ENCODE data around the gene TMEM107. TPM values are rescaled to one million over a fixed set of nuclear protein-coding genes. Genes with fewer than 3 reads are reported as not detected.
A peak's percentile ranks its signal among the peaks of the same experiment; 100 is the strongest.

TMEM107 gene
- total RNA-seq, 4 donors from 2014 or later: 12.7 to 21.7 (median 15.5) TPM

DNA sequence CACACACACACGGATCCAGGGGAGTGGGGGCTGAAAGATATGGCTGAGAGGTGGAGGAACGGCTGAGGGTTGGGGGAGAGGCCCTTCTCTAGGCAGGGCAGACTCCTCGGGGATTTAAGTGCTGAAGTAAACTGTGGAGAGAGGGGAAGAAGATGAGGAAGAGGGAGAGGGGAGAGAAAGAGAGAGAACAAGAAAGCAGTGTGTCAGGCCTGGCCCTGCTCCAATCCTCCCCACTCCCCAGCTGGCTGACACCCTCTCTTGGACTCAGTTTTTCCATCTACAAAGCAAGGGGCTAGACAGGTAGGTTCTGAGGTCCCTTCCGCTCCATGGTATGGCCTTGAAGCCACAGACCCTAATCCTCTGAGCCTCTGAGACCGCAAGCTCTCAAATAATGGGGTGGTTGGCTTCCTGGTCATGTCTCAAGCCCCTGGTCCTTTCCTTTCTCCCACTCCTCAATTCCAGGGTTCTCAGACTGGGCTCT, 15.4 kb downstream of the TMEM107 start:
- peaks cover 0 to 27% (median 7%) of the 10 kb centered on the region in 3 donors for H3K36me3 ChIP-seq
- H3K4me3 ChIP-seq: peak overlapping the region in 2 of 4 donors; percentile 4 to 5
- 52 to 60% methylated on average over 5 of the region's 5 CpGs for WGBS, 2 donors
- no peaks in the 10 kb centered on the region for H3K27me3 ChIP-seq
- peaks cover 36 to 79% (median 51%) of the 10 kb centered on the region in 3 donors for H3K4me1 ChIP-seq
- TF ChIP-seq POLR2A (IDR thresholded peaks at IDR 0.05): no peak
- TF ChIP-seq, protein P1, sequence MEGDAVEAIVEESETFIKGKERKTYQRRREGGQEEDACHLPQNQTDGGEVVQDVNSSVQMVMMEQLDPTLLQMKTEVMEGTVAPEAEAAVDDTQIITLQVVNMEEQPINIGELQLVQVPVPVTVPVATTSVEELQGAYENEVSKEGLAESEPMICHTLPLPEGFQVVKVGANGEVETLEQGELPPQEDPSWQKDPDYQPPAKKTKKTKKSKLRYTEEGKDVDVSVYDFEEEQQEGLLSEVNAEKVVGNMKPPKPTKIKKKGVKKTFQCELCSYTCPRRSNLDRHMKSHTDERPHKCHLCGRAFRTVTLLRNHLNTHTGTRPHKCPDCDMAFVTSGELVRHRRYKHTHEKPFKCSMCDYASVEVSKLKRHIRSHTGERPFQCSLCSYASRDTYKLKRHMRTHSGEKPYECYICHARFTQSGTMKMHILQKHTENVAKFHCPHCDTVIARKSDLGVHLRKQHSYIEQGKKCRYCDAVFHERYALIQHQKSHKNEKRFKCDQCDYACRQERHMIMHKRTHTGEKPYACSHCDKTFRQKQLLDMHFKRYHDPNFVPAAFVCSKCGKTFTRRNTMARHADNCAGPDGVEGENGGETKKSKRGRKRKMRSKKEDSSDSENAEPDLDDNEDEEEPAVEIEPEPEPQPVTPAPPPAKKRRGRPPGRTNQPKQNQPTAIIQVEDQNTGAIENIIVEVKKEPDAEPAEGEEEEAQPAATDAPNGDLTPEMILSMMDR (IDR thresholded peaks at IDR 0.05): no peak
- peak overlapping the region; percentile 32 to 100 (median 99) for H3K27ac ChIP-seq
- intact Hi-C loops (cut with DNase I): no loop called here
- DNase-seq: no peak
- H3K9me3 ChIP-seq: no peaks in the 10 kb centered on the region

DNA sequence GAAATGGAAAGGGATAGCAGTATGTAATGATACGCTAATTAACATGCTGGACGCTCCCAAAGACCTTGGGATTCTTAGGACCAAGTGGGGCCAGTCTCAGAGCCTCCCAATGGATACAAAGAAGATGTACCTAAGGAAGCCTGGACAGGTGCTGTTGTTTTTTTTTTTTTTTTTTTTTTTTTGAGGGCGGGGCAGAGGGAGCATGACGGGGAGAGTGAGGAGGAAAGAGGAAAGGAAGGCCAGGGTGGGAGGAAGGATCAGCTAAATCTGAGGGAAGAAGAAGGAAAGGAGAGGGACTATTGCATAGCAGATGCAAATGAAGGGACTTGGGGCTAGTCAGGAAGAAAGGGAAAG, 16.0 kb downstream of the TMEM107 start:
- WGBS, 2 donors: 57 to 69% methylated on average over 3 to 4 of the region's 4 CpGs
- Histone ChIP-seq H3K4me3 (no peak overlapping the region), H3K4me1 (peaks cover 36 to 77% (median 51%) of the 10 kb centered on the region in 3 donors), H3K27me3 (no peaks in the 10 kb centered on the region), H3K9me3 (no peaks in the 10 kb centered on the region), H3K27ac (peak overlapping the region in 3 of 4 donors; percentile 98 to 100 (median 100)), H3K36me3 (peaks cover 0 to 27% (median 7%) of the 10 kb centered on the region in 3 donors)
- TF ChIP-seq, protein P1 (IDR thresholded peaks at IDR 0.05): no peak
- TF ChIP-seq POLR2A (IDR thresholded peaks at IDR 0.05): no peak
- intact Hi-C loops (cut with DNase I): no loop called here
- DNase-seq: no peak

DNA sequence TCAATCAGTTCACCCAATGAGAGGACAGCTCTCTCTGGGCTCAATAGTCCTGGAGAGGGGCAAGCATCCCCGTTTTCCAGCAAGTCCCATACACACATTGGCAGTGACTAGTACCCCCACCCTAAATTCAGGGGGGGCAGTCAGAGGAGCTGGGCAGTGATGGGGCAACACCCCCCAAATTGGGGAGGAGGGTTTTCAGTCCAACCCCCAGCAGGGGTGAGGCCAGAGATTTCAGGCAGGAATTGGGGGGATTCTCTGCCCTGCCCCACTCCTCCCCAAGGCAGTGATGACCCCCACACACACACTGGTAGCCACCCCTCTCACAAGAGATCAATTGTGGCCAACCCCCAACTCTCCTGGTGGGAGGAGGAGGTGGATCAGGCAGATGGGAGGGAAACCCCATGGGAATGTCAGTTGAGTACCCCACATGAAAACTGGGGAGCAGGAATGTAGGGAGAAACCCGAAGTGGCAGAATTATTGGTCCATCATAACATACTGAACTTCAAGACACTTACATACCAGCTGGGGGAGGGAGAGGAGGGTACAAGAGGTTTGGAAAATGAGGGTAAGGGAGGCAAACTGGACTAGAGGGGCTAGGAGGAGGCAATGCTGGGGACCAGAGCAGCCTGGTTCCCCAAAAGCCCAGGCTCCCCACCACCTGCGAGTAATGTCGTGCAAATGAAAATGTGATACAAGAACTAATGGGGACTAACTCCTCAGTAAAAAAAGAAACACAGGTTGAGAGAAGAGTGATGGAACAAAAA, 16.5 kb downstream of the TMEM107 start:
- peaks cover 0 to 27% (median 7%) of the 10 kb centered on the region in 3 donors for H3K36me3 ChIP-seq
- WGBS, 2 donors: 58 to 66% methylated on average over 3 to 4 of the region's 4 CpGs
- intact Hi-C loops (cut with DNase I): no loop called here
- no peak for DNase-seq
- peak overlapping the region; percentile 14 to 100 (median 80) for H3K27ac ChIP-seq
- no peaks in the 10 kb centered on the region for H3K27me3 ChIP-seq
- no peak overlapping the region for H3K4me3 ChIP-seq
- TF ChIP-seq POLR2A (IDR thresholded peaks at IDR 0.05): no peak
- TF ChIP-seq, protein P1 (IDR thresholded peaks at IDR 0.05): no peak
- H3K4me1 ChIP-seq: peaks cover 37 to 78% (median 49%) of the 10 kb centered on the region in 3 donors
- H3K9me3 ChIP-seq: no peaks in the 10 kb centered on the region

DNA sequence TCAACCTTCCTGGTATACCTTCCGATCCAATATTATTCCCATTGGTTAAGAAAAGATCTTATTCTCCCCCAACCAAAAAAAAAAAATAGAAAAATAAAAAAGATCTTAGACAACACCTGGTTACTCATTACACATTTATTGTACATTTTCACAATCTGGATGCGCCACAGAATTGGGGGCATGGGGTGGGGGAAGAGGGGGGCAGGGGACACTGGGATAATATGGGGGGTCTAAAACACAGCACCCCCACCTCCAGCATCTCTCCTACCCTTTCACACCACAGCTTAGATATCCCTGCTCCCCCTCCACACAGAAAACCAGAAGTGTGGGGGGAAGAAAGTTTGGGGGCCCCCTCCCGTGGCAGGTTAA, 17.2 kb downstream of the TMEM107 start:
- TF ChIP-seq, protein P1 (IDR thresholded peaks at IDR 0.05): no peak
- no peak for TF ChIP-seq POLR2A (IDR thresholded peaks at IDR 0.05)
- Histone ChIP-seq H3K4me3 (no peak overlapping the region), H3K9me3 (no peaks in the 10 kb centered on the region), H3K27ac (peak overlapping the region; percentile 14 to 100 (median 98)), H3K27me3 (no peaks in the 10 kb centered on the region), H3K36me3 (peaks cover 0 to 27% (median 7%) of the 10 kb centered on the region in 3 donors), H3K4me1 (peaks cover 33 to 76% (median 43%) of the 10 kb centered on the region in 3 donors)
- WGBS, 2 donors: 56 to 59% methylated on average over 3 of the region's 3 CpGs
- intact Hi-C loops (cut with DNase I): no loop called here
- no peak for DNase-seq

DNA sequence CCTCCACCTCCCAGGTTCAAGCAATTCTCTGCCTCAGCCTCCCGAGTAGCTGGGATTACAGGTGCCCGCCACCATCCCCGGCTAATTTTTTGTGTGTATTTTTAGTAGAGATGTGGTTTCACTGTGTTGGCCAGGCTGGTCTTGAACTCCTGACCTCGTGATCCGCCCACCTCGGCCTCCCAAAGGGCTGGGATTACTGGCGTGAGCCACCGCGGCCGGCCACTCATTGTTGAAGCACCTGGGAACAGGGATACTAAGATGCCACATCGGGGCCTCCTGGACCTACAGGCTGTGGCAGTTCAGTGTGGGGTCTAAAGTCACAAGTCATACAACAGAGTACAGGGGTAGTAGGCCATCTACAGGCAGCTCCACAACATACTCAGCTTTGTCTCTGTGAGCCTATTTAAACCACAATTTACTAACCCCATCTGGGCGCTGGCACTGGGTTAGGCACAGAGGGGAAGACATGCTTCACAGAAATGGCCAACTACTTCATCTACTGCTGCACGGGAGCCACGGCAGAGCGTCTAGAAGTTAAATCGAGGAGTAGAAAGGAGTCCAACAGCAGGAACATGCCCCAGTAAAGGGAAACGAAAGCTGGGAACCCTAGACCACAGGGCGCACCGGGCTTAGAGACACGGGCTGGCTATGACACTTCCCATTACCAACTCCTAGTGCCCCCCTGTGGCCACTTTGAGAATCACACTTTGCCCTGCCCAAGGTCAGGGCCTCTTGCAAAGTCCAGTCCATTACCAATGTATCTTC, 17.7 kb downstream of the TMEM107 start:
- Histone ChIP-seq H3K4me1 (peaks cover 30 to 76% (median 43%) of the 10 kb centered on the region in 3 donors), H3K4me3 (peak overlapping the region in 1 of 4 donors; percentile 45), H3K27me3 (no peaks in the 10 kb centered on the region), H3K9me3 (no peaks in the 10 kb centered on the region), H3K27ac (peak overlapping the region; percentile 65 to 100 (median 98)), H3K36me3 (peaks cover under 1 to 27% (median 7%) of the 10 kb centered on the region in 3 donors)
- peak in 1 of 4 donors; percentile 27 for TF ChIP-seq POLR2A (IDR thresholded peaks at IDR 0.05)
- TF ChIP-seq, protein P1 (IDR thresholded peaks at IDR 0.05): peak; percentile 83 to 98 (median 94)
- intact Hi-C loops (cut with DNase I): no loop called here
- WGBS, 2 donors: 2 to 26% methylated on average over 7 to 10 of the region's 20 CpGs
- DNase-seq: peak; percentile 71

Data from esophagus squamous epithelium (tissue), 5 donors.